GM21576 (cell line): ENCODE results near the gene R3HDM4.
A peak's percentile ranks its signal among the peaks of the same experiment; 100 is the strongest.
"Not testable (repeated sequence)": the region's sequence is repeated elsewhere in the genome, so short reads cannot be mapped to it uniquely, and the experiment has no call there.

Source experiments
- ATAC-seq: cut with Tn5 transposase; IDR thresholded peaks from one replicate; pipeline ENCODE4 v1.9.1; 2021; ENCODE audit warnings: mild to moderate bottlenecking, moderate library complexity; ENCODE audit not compliant: unreplicated experiment

The R3HDM4 gene

GRCh38 chr19:896999-897398, 16.0 kb downstream of the R3HDM4 start:
- ATAC-seq = no peak

GRCh38 chr19:896434-896833, 16.6 kb downstream of the R3HDM4 start:
- ATAC-seq = no peak

- ATAC-seq = peak; percentile 79
These were observed 19.9 kb downstream of the R3HDM4 start, which contains the start of the genes MED16 and RNU6-9 for GRCh38 chr19:892894-893689. Gene MED16 (minus strand): TSS chr19:893187. CDS start chr19:891131, 2,056 bp downstream. Gene RNU6-9 (plus strand): TSS chr19:893484.

- ATAC-seq = no peak
These were observed 20.7 kb downstream of the R3HDM4 start for GRCh38 chr19:892243-892893.

- ATAC-seq = not testable (repeated sequence)
These were observed 21.4 kb downstream of the R3HDM4 start for GRCh38 chr19:891421-892200.

GRCh38 chr19:890831-891230, 22.2 kb downstream of the R3HDM4 start:
- ATAC-seq = no peak

- ATAC-seq = no peak
These were observed 23.2 kb downstream of the R3HDM4 start for GRCh38 chr19:889662-890295.

- ATAC-seq = no peak
These were observed 24.2 kb downstream of the R3HDM4 start for GRCh38 chr19:888581-889385.

GRCh38 chr19:887599-887998, 25.4 kb downstream of the R3HDM4 start:
- ATAC-seq = no peak

GRCh38 chr19:887072-887471, 25.9 kb downstream of the R3HDM4 start:
- ATAC-seq = no peak

GRCh38 chr19:885536-886224, 27.3 kb downstream of the R3HDM4 start:
- no peak for ATAC-seq

GRCh38 chr19:884420-885211, 28.4 kb downstream of the R3HDM4 start:
- no peak for ATAC-seq

GRCh38 chr19:883661-884211, 29.3 kb downstream of the R3HDM4 start:
- no peak for ATAC-seq

- ATAC-seq = no peak
These were observed 30.0 kb downstream of the R3HDM4 start for GRCh38 chr19:882871-883497.

GRCh38 chr19:881385-882071, 31.5 kb downstream of the R3HDM4 start:
- ATAC-seq = no peak

GRCh38 chr19:879711-880438, 33.1 kb downstream of the R3HDM4 start:
- ATAC-seq = no peak
